Uterus (tissue), 2 donors: ENCODE measurements around the gene ADAMTS3.

Experiments used
- CTCF ChIP-seq, 4 experiments: fragments of 200-600 bp in 2 of 4; fragments of 450-650 bp in 2 of 4; sonication (generic) in 2 of 4; IDR thresholded peaks; one replicate each; pipeline ENCODE4 v1.5.1; 2016 to 2019; ENCODE audit warnings: antibody characterized with exemption in 4 of 4, mild to moderate bottlenecking in 2 of 4, moderate library complexity in 1 of 4
- POLR2A ChIP-seq, 2 donors: fragments of 450-650 bp; IDR thresholded peaks; one replicate each; pipeline ENCODE4 v1.6.1; 2016; ENCODE audit warnings: antibody characterized with exemption in 2 of 2, mild to moderate bottlenecking in 1 of 2, moderate library complexity in 1 of 2

GRCh38 chr4:72390409-72390808 is 178.6 kb downstream of the ADAMTS3 start:
- TF ChIP-seq POLR2A (IDR thresholded peaks at IDR 0.05) (no peak), CTCF (IDR thresholded peaks at IDR 0.05) (no peak)
